Hepatocyte (in vitro differentiated cells): ENCODE measurements around the gene EPN1. TPM values are rescaled to one million over a fixed set of nuclear protein-coding genes. Genes with fewer than 3 reads are reported as not detected.

Experiments
- DNase-seq: peaks from one replicate; pipeline ENCODE4 v3.0.0-alpha.2; 2016; ENCODE audit warnings: low spot score
- H2AFZ ChIP-seq: fragments of 200-600 bp; sonication (generic); 2 replicates; pipeline ENCODE4 v1.6.0; 2016; ENCODE audit warnings: antibody characterized with exemption, mild to moderate bottlenecking
- H3K27ac ChIP-seq: fragments of 200-600 bp; sonication (generic); 2 replicates; pipeline ENCODE4 v1.5.1; 2016; ENCODE audit warnings: mild to moderate bottlenecking
- H3K27me3 ChIP-seq: fragments of 200-600 bp; sonication (generic); 2 replicates; pipeline ENCODE4 v1.6.1; 2016
- H3K36me3 ChIP-seq: fragments of 200-600 bp; sonication (generic); replicated peaks from 2 replicates; pipeline ENCODE4 v1.5.1; 2016; ENCODE audit warnings: low read depth; ENCODE audit not compliant: insufficient read depth
- H3K4me1 ChIP-seq: fragments of 200-600 bp; sonication (generic); 2 replicates; pipeline ENCODE4 v1.5.1; 2016; ENCODE audit warnings: mild to moderate bottlenecking, moderate library complexity; ENCODE audit not compliant: insufficient read depth
- H3K4me2 ChIP-seq: fragments of 200-600 bp; sonication (generic); 2 replicates; pipeline ENCODE4 v1.6.0; 2016
- H3K4me3 ChIP-seq: fragments of 200-600 bp; sonication (generic); 2 replicates; pipeline ENCODE4 v1.5.1; 2016; ENCODE audit warnings: mild to moderate bottlenecking
- H3K79me2 ChIP-seq: fragments of 200-600 bp; sonication (generic); 2 replicates; pipeline ENCODE4 v1.6.0; 2017; ENCODE audit warnings: mild to moderate bottlenecking
- H3K9me2 ChIP-seq: fragments of 200-600 bp; sonication (generic); replicated peaks from 2 replicates; pipeline ENCODE4 v1.6.0; 2017; ENCODE audit warnings: mild to moderate bottlenecking; ENCODE audit not compliant: insufficient read depth
- H3K9me3 ChIP-seq: fragments of 200-600 bp; sonication (generic); 2 replicates; pipeline ENCODE4 v1.5.1; 2016; ENCODE audit warnings: low read depth, mild to moderate bottlenecking
- H4K20me1 ChIP-seq: fragments of 200-600 bp; sonication (generic); 2 replicates; pipeline ENCODE4 v1.6.0; 2016; ENCODE audit warnings: mild to moderate bottlenecking; ENCODE audit not compliant: insufficient read depth, poor library complexity, severe bottlenecking
- EZH2 ChIP-seq: fragments of 200-600 bp; sonication (generic); IDR thresholded peaks from 2 replicates; pipeline ENCODE4 v1.6.1; 2016; ENCODE audit warnings: antibody characterized with exemption, mild to moderate bottlenecking, borderline replicate concordance
- EZH2phosphoT487 ChIP-seq: fragments of 200-600 bp; sonication (generic); IDR thresholded peaks from one replicate; pipeline ENCODE4 v1.6.1; 2018; ENCODE audit warnings: antibody characterized with exemption, mild to moderate bottlenecking, low read depth, moderate library complexity; ENCODE audit not compliant: unreplicated experiment, severe bottlenecking
- WGBS: methylation state at CpG from one replicate; pipeline ENCODE4 v1.1.6; 2016; ENCODE audit warnings: low lambda C conversion rate; ENCODE audit errors: missing lambda C conversion rate; 5-methylcytosine and 5-hydroxymethylcytosine counted together
- polyA plus RNA-seq: library from polyadenylated mRNA; unstranded; fragments of >200 nt; fragmentation: Nextera tagmentation; extraction: Ambion mirVana; gene quantifications from 2 replicates; pipeline ENCODE4 v1.2.1, GENCODE V29; 2016
- total RNA-seq: library from RNA; depleted of rRNA; stranded (reverse); fragments of >200 nt; gene quantifications from 2 replicates; pipeline ENCODE4 v1.2.3, GENCODE V29; 2014
- TF ChIP-seq, protein P1 (sequence below): fragments of 200-600 bp; sonication (generic); IDR thresholded peaks from 2 replicates; pipeline ENCODE4 v1.5.1; 2016; ENCODE audit warnings: antibody characterized with exemption, mild to moderate bottlenecking; ENCODE audit not compliant: poor library complexity

EPN1 gene
- total and polyA plus RNA-seq, 2 experiments from 2014 or later: 74.8 to 165 TPM

DNA sequence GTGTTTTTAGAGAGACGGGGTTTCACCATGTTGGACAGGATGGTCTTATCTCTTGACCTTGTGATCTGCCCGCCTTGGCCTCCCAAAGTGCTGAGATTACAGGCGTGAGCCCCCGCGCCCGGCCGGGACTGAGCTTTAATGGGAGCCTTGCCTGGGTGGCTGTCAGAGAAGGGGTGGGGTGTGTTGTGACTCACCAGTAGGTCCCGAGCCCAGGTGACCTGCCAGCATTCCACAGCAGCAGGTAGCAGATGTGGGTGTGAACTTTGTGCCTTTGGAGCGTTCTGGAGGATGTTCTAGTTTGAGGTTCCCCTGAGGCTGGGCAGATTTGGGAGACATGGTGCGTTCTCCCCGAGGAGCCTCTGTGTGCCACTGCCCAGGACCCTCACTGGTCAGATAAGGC is 7.1 kb upstream of the EPN1 start:
- H3K4me3 ChIP-seq: no peak overlapping the region
- 72% methylated on average over 11 of the region's 11 CpGs for WGBS
- no peak for TF ChIP-seq EZH2
- TF ChIP-seq, protein P1, sequence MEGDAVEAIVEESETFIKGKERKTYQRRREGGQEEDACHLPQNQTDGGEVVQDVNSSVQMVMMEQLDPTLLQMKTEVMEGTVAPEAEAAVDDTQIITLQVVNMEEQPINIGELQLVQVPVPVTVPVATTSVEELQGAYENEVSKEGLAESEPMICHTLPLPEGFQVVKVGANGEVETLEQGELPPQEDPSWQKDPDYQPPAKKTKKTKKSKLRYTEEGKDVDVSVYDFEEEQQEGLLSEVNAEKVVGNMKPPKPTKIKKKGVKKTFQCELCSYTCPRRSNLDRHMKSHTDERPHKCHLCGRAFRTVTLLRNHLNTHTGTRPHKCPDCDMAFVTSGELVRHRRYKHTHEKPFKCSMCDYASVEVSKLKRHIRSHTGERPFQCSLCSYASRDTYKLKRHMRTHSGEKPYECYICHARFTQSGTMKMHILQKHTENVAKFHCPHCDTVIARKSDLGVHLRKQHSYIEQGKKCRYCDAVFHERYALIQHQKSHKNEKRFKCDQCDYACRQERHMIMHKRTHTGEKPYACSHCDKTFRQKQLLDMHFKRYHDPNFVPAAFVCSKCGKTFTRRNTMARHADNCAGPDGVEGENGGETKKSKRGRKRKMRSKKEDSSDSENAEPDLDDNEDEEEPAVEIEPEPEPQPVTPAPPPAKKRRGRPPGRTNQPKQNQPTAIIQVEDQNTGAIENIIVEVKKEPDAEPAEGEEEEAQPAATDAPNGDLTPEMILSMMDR: no peak
- no peak for TF ChIP-seq EZH2phosphoT487
- no peaks in the 10 kb centered on the region for H3K36me3 ChIP-seq
- no peaks in the 10 kb centered on the region for H3K27me3 ChIP-seq
- H4K20me1 ChIP-seq: peaks cover 82% of the 10 kb centered on the region
- peak; percentile 81 for DNase-seq
- H3K79me2 ChIP-seq: peaks cover 86% of the 10 kb centered on the region
- H3K4me2 ChIP-seq: peak overlapping the region; percentile 66
- H3K4me1 ChIP-seq: peaks cover 15% of the 10 kb centered on the region
- peak overlapping the region; percentile 75 for H3K27ac ChIP-seq
- no peaks in the 10 kb centered on the region for H3K9me3 ChIP-seq
- H3K9me2 ChIP-seq: no peaks in the 10 kb centered on the region
- no peak overlapping the region for H2AFZ ChIP-seq

DNA sequence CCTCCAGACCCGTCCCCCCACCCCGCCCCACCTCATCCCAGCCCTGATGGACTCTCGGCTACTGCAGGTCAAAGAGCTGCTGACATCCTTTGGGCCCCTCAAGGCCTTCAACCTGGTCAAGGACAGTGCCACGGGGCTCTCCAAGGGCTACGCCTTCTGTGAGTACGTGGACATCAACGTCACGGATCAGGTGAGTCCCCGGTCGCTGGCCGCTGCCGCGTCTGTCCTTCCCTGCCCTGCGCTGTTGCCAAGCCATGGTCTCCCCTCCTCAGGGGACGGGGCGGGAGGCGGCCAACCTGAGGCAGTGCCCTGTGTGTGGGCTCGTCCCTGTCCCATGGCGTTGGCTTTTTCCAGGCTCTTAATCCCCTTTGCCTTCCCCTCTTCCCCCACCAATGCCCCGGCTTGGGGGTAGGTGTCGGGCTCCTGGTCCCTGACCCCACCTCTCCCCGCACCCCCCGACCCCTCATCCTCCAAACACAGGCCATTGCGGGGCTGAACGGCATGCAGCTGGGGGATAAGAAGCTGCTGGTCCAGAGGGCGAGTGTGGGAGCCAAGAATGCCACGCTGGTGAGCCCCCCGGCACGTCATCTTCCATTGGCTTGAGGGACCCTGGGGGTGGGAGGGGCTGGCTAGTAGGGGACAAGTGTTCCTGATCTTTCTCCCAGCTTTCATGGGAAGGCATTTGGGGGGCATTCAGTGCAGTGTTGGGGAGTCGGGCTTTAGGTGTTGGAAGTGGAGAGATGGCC is 6.2 kb upstream of the EPN1 start:
- H3K9me2 ChIP-seq: no peaks in the 10 kb centered on the region
- H3K27me3 ChIP-seq: no peaks in the 10 kb centered on the region
- peak overlapping the region; percentile 66 for H3K4me2 ChIP-seq
- H3K36me3 ChIP-seq: no peaks in the 10 kb centered on the region
- peak overlapping the region; percentile 75 for H3K27ac ChIP-seq
- no peak overlapping the region for H3K4me3 ChIP-seq
- H3K4me1 ChIP-seq: peaks cover 15% of the 10 kb centered on the region
- H2AFZ ChIP-seq: no peak overlapping the region
- peaks cover 82% of the 10 kb centered on the region for H4K20me1 ChIP-seq
- H3K9me3 ChIP-seq: no peaks in the 10 kb centered on the region
- 97% methylated on average over 27 of the region's 30 CpGs for WGBS
- no peak for DNase-seq
- no peak for TF ChIP-seq EZH2
- no peak for TF ChIP-seq EZH2phosphoT487
- TF ChIP-seq, protein P1: no peak
- H3K79me2 ChIP-seq: peaks cover 86% of the 10 kb centered on the region

DNA sequence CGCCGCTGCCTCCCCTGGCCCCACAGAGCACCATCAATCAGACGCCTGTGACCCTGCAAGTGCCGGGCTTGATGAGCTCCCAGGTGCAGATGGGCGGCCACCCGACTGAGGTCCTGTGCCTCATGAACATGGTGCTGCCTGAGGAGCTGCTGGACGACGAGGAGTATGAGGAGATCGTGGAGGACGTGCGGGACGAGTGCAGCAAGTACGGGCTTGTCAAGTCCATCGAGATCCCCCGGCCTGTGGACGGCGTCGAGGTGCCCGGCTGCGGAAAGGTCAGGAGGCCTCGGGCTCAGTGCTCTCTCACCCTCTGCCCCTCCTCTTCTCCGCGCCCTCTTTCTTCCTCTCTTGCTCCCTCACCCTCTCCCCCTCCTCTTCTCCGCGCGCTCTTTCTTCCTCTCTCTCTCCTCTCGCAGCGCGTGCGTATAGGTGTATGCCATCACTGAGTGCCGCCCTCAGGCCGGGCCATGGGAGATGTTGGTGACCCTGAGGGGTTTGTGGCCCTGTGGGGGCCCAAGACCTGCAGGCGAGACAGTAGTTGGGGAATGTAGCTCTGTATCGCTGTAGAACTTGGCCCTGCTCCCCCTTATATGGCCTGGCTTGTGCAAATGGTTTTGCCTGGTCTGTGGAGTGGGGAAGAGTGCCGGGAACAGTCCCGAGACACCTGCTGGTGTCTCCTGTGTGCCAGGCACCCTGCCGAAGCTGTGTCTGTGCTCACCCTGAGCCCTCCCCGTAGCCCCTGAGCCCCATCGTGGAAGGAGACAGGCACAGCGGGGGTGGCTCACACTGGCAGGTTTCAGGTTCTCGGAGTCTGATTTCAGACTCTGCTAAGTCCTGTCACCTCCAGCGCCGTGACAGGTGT is 5.4 kb upstream of the EPN1 start:
- Histone ChIP-seq H3K36me3 (no peaks in the 10 kb centered on the region), H4K20me1 (peaks cover 76% of the 10 kb centered on the region)

More for the DNA sequence above, 5.4 kb upstream of the EPN1 start:
- TF ChIP-seq, protein P1: no peak
- TF ChIP-seq EZH2phosphoT487 (no peak), EZH2 (no peak)
- DNase-seq: no peak
- Histone ChIP-seq H3K9me2 (no peaks in the 10 kb centered on the region), H3K27ac (no peak overlapping the region), H3K4me1 (peaks cover 19% of the 10 kb centered on the region), H3K27me3 (no peaks in the 10 kb centered on the region), H3K79me2 (peaks cover 83% of the 10 kb centered on the region), H3K4me3 (no peak overlapping the region), H3K9me3 (no peaks in the 10 kb centered on the region), H3K4me2 (no peak overlapping the region), H2AFZ (no peak overlapping the region)
- WGBS: 90% methylated on average over 33 of the region's 43 CpGs
